Activated CD8-positive, alpha-beta memory T cell treated with anti-CD3 and anti-CD28 coated beads, Interleukin-2, amount 50 U/mL, for 24 hours (primary cell): ENCODE results near the gene VSTM4.

Experiments
- DNase-seq: peaks from one replicate; pipeline ENCODE4 v3.0.0-alpha.2; 2020; ENCODE audit errors: extremely low read depth

VSTM4 gene, protein sequence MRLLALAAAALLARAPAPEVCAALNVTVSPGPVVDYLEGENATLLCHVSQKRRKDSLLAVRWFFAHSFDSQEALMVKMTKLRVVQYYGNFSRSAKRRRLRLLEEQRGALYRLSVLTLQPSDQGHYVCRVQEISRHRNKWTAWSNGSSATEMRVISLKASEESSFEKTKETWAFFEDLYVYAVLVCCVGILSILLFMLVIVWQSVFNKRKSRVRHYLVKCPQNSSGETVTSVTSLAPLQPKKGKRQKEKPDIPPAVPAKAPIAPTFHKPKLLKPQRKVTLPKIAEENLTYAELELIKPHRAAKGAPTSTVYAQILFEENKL

GRCh38 chr10:49115015-49115795 lies at the start of gene VSTM4:
TSS of gene VSTM4 (minus strand) at chr10:49115522. CDS start at chr10:49115485, 37 bp downstream.
- no peak for DNase-seq

DNA sequence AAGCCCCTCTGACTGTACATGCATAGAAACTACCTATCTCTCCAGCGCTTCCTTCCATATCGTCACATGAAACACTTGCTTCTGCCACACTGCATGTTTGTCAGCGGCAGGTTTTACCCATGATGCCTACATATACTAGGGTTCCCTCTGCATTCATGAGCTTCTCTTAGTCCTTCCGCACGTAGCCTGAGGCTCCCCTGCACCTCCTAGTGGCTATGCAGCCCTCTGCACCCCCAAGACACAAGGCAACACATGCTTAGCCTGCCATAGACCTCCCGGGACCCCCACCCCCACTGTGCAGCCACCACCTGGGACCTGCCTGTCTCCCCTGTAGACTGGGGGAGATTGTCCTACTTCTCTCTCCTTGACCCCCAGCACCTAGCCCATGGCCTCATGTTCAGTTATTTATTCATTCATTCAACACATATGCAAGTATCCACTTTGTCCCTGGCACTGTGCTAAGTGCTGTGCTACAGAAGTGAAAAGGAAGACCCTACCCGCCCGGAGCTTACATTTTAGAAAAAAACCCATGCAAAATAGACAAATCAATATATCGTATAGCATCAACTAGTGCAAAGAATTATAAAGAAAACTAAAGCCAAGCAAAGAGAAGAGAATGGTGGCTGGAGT lies 49.4 kb upstream of the VSTM4 start:
- no peak for DNase-seq

GRCh38 chr10:49163741-49164140 lies 48.4 kb upstream of the VSTM4 start:
- no peak for DNase-seq

DNA sequence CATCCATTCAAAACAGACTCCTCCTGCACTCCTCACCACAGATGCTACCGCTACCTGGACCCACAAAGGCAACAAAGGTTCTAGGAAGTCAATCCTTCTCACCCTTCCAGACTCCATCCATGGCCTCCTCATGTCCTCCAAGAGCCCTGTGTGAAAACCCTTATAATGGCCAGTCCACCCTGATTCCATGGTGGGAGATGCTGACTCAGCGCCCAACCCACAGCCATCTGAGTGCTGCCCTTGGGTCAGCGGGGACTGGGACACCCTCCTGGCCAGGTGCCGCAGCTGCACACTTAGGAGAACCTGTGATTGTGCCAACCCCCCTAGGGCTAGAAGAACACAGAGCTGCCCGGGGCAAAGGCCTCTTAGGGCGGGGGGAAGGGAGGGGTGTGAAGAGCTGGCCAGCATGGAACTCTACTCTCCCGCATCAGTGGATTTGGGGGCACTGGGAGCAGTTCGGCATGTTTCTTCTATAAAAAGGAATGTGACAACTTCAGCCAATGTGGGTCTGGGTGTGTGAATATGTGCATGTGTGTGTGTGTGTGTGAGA lies 47.5 kb upstream of the VSTM4 start:
- DNase-seq, result no peak

GRCh38 chr10:49162063-49162462 lies 46.7 kb upstream of the VSTM4 start:
- DNase-seq, result no peak

GRCh38 chr10:49161411-49161997 lies 46.2 kb upstream of the VSTM4 start:
- no peak for DNase-seq

DNA sequence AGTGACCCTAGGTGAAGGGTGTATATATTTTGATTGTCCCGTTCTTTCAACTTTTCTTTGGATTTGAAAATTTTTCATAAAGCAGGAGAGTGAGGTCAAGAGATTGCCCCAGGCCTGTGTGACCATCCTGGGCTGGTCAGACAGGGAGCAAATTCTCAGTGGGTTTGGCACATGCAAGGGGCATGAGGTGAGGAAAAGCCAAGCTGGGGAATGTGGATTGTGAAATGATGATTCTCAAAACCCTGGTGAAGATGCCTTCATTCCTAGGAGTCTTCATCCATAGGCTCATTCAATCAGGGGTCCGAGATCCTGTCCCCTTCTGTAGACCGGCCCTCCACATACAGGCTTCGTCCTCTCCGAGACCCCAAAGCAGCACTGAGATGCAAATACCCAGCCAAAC lies 45.5 kb upstream of the VSTM4 start:
- no peak for DNase-seq

- DNase-seq, result no peak
Observed at GRCh38 chr10:49160110-49160509, 44.8 kb upstream of the VSTM4 start.

DNA sequence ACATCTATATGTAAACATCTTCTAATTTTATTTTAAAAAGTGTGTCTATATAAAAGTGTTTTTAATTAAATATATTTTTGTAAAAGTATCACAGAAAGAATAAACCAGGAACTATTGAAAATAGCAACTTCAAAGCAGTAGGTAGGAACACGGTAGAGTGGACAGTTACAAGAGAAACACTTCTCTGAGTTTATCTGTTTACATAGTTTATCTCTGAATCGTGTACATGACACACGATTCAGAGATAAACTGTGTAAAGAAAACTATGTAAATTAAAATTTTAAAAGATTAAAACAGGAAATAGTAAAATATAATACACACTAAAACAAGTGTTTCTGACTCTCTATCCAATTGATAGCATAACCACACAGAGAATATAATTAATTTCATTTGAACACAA lies 43.6 kb upstream of the VSTM4 start:
- no peak for DNase-seq

DNA sequence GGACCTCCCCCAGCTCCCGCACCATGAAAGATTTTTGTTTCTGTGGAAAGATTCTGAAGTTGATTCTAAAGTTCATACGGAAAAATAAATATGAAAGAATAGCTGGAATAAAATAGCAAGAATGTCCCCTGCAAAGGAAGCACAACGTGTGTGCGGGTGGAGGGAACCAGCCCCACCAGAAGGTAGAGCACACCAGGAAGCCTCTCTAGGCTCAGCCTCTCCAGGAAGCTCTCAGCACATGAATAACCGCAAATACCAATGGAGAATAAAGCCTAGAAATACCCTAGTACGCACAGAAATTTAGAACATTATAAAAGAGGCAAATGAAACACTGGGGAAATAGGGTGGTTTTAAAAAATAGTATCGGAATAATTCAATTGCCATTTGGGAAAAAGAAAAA lies 43.1 kb upstream of the VSTM4 start:
- no peak for DNase-seq

- DNase-seq, result no peak
Observed at GRCh38 chr10:49157229-49157628, 41.9 kb upstream of the VSTM4 start.

- DNase-seq, result no peak
Observed at GRCh38 chr10:49154641-49155040, 39.3 kb upstream of the VSTM4 start.

DNA sequence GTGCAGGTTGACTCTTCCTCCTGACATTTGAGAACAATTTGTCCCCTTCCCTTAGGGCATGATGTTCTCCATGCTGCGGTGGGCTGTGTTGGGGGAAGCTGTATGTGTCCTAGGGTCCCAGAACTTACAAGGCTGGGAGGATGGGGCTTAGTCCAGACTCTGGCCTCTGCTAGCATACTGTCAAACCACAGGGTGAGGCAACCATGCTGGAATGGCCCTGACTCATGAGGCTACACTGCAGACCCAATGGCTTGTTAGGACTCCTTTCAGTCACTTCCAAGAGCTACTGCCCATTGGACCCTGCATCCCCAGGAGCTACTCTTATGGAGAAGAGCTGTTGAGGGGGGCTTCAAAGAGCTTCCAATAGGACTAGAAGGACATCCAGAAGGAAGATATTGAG lies 38.6 kb upstream of the VSTM4 start:
- no peak for DNase-seq

DNA sequence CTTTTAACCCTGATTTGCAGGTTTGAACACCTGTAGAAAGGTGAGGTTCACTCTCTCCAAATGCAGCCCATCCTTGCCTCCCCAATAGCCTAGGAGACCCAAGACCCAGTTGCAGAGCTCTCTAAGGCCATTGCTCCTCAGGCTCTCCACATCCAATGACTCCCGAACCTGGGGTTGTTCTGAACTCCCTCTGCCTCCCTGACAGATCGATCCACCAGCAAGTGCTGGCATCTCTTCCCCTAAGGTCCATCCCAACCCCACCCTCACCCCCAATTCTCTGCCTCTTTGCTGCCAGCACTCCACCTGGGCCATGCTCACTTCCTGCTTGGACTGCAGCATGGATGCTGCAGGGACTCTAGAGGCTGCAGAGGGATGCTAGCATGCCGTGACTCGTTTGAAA lies 37.8 kb upstream of the VSTM4 start:
- no peak for DNase-seq

DNA sequence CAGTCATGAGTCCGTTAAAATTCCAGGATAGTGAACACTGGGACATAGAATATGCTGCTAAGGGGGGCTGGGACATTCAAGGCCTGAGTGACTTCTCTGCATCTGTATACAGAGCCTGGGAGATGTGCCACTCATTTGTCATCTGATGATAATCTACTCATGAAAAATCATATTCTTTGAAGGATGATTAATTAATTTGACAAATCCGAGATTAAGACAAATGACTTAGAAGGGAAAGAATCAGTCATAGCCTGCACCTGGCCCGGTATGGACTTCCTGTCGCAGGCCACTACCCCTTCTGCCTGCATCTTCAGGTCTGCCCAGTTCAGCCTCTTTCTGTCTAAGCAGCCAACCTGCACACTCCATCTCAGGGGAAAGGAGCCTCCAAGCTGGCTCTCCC lies 37.3 kb upstream of the VSTM4 start:
- DNase-seq, result no peak

GRCh38 chr10:49152037-49152436 lies 36.7 kb upstream of the VSTM4 start:
- no peak for DNase-seq

- DNase-seq, result no peak
Observed at GRCh38 chr10:49151481-49151880, 36.2 kb upstream of the VSTM4 start.

DNA sequence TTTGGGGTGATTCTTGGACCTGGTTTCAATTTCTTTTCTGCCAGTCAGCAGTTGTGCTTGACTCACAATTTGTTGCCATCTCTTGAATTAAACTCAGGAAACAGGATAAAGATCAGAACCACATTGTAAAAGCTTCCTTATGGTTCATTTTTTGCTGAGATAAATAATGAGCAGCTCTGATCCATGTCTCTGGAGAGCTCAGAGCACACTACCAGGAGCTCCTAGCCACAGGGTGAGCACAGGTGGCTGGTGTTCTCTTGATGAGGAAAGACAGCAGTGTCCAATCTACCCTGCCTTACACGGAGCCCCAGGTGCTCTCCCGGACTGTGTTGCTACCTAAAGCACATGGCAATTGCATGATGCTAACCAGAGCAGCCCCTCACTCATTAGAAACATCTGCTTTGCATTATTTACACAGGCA lies 35.7 kb upstream of the VSTM4 start:
- no peak for DNase-seq

GRCh38 chr10:49150426-49150825 lies 35.1 kb upstream of the VSTM4 start:
- DNase-seq, result no peak

GRCh38 chr10:49149881-49150280 lies 34.6 kb upstream of the VSTM4 start:
- no peak for DNase-seq

DNA sequence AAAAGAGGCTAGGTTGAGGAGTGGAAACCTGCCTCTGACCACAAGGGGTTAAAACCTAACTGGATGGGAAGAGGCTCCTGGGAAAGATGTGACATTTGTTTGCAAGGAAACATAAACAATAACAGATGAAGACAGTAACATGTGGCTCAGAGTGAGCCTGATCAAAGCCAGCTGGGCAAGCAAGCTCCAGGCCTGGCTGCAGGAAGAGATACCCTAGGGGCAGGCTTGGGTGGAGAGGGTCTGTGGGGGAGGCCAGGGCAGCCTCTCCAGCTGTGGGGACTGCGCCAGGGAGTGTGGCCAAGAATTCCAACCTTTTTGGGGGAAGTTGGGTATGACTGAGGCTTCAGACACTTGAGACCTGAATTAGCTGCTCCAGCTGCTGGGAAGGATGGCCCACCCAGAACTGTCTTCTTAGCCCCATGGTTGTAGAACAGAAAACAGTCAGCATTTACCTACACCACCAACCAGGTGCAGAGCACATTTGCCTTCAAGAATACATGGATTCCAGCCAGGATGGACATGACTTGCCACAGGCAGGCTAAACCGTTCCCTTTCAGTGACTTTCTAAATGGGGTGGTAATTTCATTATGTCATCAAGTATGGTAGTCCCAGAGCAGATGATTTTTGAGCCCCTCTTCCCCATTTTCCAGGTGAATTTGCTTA lies 28.9 kb upstream of the VSTM4 start:
- no peak for DNase-seq

DNA sequence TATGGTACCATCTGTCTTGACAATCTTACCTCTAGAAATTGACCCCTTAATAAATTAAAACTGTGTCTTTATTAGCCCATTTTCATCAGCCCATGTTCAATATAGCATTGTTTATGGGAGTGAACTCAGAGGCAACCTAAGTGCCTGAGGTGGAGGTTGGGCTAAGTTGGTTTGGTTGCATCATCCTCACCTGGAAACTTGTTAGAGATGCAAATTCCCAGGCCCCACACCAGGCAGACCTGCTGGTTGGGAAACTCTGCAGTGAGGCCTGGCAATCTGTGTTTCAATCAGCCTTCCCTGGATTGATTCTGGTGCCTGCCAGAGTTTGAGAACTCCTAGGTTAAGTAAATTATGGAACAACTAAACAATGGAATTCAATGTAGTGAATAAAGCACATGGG lies 27.9 kb upstream of the VSTM4 start:
- no peak for DNase-seq
